ENCODE data around the gene PADI2. TPM values are rescaled to one million over a fixed set of nuclear protein-coding genes. Genes with fewer than 3 reads are reported as not detected.

Gene PADI2
- total RNA-seq, 2 experiments from 2014 or later, result 0.08 TPM; not detected in 1

- Histone ChIP-seq H4K20me1 (ENCODE audit: insufficient read depth, low read length) (no peaks in the 10 kb centered on the region), H3K9me3 (ENCODE audit: low read length) (0 out of 2 replicates have a peak, but pooled peaks cover 7% of the 10 kb centered on the region), H3K4me1 (ENCODE audit: insufficient read depth, low read length, poor library complexity, severe bottlenecking) (no peaks in the 10 kb centered on the region), H3K4me3 (ENCODE audit: low read depth, low read length, poor library complexity, severe bottlenecking) (no peak overlapping the region), H3K27ac (ENCODE audit: low read depth, low read length, poor library complexity, severe bottlenecking) (no peak overlapping the region), H3K4me2 (ENCODE audit: low read length) (no peak overlapping the region), H3K79me2 (ENCODE audit: insufficient read depth, low read depth, low read length) (no peaks in the 10 kb centered on the region), H2AFZ (ENCODE audit: low read length) (no peak overlapping the region), H3K36me3 (ENCODE audit: insufficient read depth, low read length) (no peaks in the 10 kb centered on the region), H3K9me2 (ENCODE audit: insufficient read depth, low read length) (no peaks in the 10 kb centered on the region)
- BruUV-seq (replicated peaks), result no TSS peak
- ChIA-PET POLR2A (no interaction called here), CTCF (ENCODE audit: unreplicated experiment) (no interaction called here)
- TF ChIP-seq, protein P1, sequence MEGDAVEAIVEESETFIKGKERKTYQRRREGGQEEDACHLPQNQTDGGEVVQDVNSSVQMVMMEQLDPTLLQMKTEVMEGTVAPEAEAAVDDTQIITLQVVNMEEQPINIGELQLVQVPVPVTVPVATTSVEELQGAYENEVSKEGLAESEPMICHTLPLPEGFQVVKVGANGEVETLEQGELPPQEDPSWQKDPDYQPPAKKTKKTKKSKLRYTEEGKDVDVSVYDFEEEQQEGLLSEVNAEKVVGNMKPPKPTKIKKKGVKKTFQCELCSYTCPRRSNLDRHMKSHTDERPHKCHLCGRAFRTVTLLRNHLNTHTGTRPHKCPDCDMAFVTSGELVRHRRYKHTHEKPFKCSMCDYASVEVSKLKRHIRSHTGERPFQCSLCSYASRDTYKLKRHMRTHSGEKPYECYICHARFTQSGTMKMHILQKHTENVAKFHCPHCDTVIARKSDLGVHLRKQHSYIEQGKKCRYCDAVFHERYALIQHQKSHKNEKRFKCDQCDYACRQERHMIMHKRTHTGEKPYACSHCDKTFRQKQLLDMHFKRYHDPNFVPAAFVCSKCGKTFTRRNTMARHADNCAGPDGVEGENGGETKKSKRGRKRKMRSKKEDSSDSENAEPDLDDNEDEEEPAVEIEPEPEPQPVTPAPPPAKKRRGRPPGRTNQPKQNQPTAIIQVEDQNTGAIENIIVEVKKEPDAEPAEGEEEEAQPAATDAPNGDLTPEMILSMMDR (conservative IDR thresholded peaks at IDR 0.05; ENCODE audit: low read length), result no peak
- TF ChIP-seq EZH2phosphoT487 (IDR thresholded peaks at IDR 0.05; ENCODE audit: borderline replicate concordance, low read depth, low read length), result no peak
- intact Hi-C loops (cut with micrococcal nuclease; ENCODE audit: unreplicated experiment), result no loop called here
- DNase-seq (ENCODE audit: low spot score), result no peak
These were observed 43.7 kb upstream of the PADI2 start for GRCh38 chr1:17162941-17163340.

DNA sequence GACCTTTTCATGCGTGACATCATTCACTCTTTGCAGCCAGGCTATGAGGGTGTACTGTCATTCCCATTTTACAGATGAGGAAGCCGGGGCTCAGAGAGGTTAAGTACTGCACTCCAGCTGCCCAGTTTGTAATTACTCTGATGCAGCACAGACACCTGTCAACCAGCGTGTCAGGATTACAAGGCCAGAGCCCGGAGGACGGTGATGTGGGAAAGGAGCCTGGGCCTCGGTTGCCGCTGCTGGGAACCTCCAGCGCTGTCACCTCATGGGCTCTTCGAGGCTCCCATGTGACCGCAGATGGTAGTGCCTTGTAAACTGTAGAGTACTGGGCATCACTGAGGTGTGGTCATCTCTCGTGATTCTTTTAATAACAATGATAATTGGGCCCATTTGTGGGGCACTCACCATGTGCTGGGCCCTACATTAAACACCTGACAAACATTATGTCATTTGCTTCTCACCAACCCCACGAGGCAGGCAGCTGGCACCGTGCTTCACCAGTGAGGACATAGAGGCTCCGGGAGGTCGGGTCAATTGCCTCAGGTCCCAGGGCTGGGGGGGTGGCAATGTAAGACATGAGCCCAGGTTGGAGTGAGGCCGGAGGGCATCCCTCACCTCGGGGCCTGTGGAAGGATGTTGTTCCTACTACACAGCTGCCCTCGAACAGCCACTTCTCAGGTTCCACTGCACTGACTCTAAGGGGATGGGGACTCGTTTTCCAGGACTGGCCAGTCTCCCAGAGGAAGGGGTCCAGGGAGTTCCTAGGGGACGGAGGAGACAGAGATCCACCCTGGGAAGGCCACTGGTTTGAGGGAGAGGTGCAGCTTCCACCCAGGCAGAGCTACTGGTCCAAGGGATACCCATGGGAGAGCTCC is 42.9 kb upstream of the PADI2 start:
- H3K9me2 ChIP-seq (ENCODE audit: insufficient read depth, low read length), result no peaks in the 10 kb centered on the region
- CTCF ChIA-PET (ENCODE audit: unreplicated experiment), result no interaction called here
- H2AFZ ChIP-seq (ENCODE audit: low read length), result no peak overlapping the region
- no peak overlapping the region for H3K27ac ChIP-seq (ENCODE audit: low read depth, low read length, poor library complexity, severe bottlenecking)
- H3K9me3 ChIP-seq (ENCODE audit: low read length), result 0 out of 2 replicates have a peak, but pooled peaks cover 7% of the 10 kb centered on the region
- no peaks in the 10 kb centered on the region for H3K79me2 ChIP-seq (ENCODE audit: insufficient read depth, low read depth, low read length)
- H3K4me2 ChIP-seq (ENCODE audit: low read length), result no peak overlapping the region
- H3K4me3 ChIP-seq (ENCODE audit: low read depth, low read length, poor library complexity, severe bottlenecking), result no peak overlapping the region
- no peaks in the 10 kb centered on the region for H4K20me1 ChIP-seq (ENCODE audit: insufficient read depth, low read length)
- H3K4me1 ChIP-seq (ENCODE audit: insufficient read depth, low read length, poor library complexity, severe bottlenecking), result no peaks in the 10 kb centered on the region
- DNase-seq (ENCODE audit: low spot score), result no peak
- no peaks in the 10 kb centered on the region for H3K36me3 ChIP-seq (ENCODE audit: insufficient read depth, low read length)
- POLR2A ChIA-PET, result no interaction called here
- no TSS peak for BruUV-seq (replicated peaks)
- no peak for TF ChIP-seq EZH2phosphoT487 (IDR thresholded peaks at IDR 0.05; ENCODE audit: borderline replicate concordance, low read depth, low read length)
- TF ChIP-seq, protein P1 (conservative IDR thresholded peaks at IDR 0.05; ENCODE audit: low read length), result no peak
- intact Hi-C loops (cut with micrococcal nuclease; ENCODE audit: unreplicated experiment), result no loop called here

Data from OCI-LY7 (cell line).